GM19438 (cell line): ENCODE data around the gene PDZD2.
"Not testable (repeated sequence)": the region's sequence is repeated elsewhere in the genome, so short reads cannot be mapped to it uniquely, and the experiment has no call there.

Source experiments
- ATAC-seq: cut with Tn5 transposase; IDR thresholded peaks from one replicate; pipeline ENCODE4 v1.9.1; 2021; ENCODE audit warnings: low read depth; ENCODE audit not compliant: unreplicated experiment

Gene PDZD2

DNA sequence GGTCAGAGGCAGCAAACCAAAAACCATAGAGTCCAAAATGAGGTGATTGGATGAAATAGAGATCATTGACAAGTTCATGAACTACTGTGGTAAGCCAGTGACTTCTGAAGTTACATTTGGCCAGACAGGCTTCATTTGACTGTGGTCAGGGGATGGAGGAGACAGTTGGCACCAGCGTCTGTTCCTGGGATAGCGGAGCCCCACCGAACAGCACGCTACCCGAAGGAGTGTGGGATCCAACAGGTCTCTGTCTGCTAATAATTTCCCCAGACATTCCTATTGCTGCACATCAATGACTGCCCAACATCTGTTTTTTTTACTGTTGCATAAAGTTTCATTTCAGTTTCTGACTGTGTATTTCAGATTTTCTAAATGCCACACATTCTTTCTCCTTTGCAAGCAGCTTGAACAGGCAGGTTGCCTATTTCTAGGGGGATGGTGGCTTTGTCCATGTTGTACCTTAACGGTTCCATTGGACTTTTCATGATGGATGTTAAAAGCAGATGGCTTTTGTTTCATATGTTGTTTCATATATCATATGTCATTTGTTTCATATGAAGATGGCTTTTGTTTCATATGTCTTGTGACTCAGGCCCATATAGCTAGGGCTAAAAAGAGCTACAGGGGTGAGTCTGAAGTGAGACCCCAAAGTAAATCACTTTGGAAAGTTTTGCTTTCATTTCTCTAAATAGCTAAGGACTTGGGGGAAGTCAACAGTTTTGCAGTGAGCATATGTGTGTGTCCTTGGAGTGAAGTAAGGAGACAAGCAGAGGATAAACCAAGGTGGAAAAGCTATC is 354.4 kb downstream of the PDZD2 start:
- ATAC-seq, result no peak

- peak; percentile 68 for ATAC-seq
These were observed 356.1 kb downstream of the PDZD2 start for GRCh38 chr5:31995006-31995405.

- ATAC-seq, result no peak
These were observed 356.8 kb downstream of the PDZD2 start for GRCh38 chr5:31995714-31996113.

- no peak for ATAC-seq
These were observed 358.0 kb downstream of the PDZD2 start for GRCh38 chr5:31996909-31997308.

DNA sequence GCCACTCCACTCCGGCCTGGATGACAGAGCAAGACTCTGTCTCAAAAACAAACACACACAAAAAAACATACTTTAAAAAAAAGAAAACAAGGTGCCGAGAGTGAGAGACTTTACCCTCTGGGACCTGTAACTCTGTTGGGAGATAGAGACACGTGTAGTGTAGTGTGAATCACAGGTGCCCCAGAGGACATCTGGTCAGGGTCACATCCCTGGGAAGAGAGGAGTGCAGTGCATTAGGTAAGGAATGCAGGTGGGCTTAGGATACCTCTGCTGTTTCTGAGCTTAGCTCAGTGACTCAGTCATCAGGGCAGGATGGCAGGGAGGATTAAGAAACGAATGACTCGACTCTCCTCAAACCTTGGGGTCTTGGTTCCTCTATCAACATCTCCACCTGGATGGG is 360.5 kb downstream of the PDZD2 start:
- no peak for ATAC-seq

- no peak for ATAC-seq
These were observed 361.8 kb downstream of the PDZD2 start for GRCh38 chr5:32000731-32001130.

DNA sequence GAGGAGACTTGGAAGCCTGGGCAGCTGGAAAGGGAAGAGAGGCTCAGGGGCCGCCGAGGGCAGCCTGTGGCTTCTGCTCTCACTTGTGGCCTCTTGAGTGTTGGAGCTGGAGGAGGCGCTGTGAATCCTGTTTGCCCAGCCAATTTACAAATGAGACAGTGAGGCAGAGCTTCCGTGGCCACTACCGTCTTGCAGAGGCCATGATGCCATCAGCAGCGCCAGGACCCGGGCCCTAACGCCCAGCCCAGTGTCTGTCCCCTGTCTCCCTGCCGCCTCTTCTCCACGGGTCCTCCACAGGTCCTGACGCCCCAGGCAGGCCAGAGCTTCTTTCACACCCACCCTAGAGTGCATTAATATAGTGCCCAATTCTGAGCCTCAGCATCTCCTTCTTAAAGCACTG is 362.4 kb downstream of the PDZD2 start:
- no peak for ATAC-seq

- ATAC-seq, result no peak
These were observed 362.8 kb downstream of the PDZD2 start for GRCh38 chr5:32001707-32002106.

DNA sequence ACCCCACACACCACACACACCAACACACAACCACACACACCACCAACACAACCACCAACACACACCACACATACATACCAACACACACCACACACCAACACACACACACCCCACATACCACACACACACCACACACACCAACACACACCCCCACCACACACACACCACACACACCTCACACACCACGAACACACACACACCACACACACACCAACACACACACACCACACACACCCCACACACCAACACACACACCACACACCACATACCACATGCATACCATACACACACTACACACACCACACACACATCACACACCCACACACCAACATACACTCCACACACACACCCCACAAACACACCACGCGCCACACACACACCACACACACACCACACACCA is 363.8 kb downstream of the PDZD2 start:
- no peak for ATAC-seq

- ATAC-seq, result no peak
These were observed 365.1 kb downstream of the PDZD2 start for GRCh38 chr5:32003981-32004380.

DNA sequence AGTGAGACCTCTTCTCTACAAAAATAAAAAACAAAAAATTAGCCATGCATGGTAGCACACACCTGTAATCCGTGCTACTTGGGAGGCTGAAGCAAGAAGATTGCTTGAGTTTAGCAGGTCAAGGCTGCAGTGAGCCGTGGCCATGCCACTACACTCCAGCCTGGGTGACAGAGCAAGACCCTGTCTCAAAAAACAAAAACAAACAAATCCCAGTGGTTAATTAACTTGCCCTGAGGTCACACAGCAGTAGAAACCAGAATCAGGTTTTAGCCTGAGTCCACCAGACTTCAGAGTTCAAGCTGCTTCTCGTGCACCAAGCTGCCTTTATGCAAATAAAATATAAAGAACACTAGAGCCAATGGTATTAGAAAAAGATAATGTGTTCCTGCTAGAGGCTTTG is 365.5 kb downstream of the PDZD2 start:
- ATAC-seq, result peak; percentile 82

DNA sequence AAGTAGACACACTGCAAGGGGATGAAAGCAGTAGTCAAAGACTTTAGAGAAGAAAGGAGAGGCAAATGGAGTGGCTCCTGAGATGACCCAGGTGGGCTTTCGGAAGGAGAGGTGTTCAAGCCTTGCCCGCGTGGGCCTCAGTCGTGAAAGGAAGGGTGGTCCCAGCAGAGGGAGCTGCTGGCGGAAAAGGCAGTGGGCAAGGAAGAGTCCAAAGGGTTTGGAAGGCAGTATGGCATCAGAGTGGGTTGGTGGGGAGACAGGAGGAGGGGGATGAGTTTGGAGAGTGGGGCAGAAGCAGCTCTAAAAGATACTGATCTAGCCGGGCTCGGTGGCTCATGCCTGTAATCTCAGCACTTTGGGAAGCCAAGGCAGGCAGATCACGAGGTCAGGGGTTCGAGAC is 369.8 kb downstream of the PDZD2 start:
- ATAC-seq, result no peak

GRCh38 chr5:32013658-32014057 is 374.7 kb downstream of the PDZD2 start:
- ATAC-seq, result no peak

DNA sequence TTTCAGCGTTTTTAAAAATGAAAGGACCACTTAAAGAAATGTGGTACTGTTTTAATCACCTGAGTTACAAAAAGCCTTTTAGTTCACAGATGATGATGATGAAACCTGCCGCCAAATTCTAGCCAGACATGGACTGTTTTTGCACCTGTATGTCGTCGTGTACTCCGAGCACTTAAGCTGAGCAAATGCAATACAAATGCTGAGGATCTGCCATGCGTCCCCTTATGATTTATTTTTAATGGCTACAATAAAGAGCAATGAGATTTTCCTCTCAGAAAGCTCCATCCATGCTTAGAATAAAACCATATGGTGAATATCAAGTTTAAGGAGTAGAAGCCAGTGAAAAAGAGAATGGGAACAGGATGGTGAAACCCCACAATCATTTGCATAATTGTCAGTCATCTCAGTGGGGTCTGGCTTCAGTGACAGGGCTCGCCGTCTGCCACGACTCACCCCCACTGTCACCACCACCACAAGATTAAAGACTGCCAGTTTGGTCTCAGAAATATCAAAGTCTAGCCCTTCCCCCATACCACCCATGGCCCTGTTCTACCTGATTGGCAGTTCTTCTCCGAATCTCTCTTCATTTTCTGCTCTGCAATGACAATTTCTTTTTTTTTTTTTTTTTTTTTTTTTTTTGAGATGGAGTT is 375.3 kb downstream of the PDZD2 start:
- ATAC-seq, result no peak

GRCh38 chr5:32015262-32015661 is 376.3 kb downstream of the PDZD2 start:
- ATAC-seq, result not testable (repeated sequence)

DNA sequence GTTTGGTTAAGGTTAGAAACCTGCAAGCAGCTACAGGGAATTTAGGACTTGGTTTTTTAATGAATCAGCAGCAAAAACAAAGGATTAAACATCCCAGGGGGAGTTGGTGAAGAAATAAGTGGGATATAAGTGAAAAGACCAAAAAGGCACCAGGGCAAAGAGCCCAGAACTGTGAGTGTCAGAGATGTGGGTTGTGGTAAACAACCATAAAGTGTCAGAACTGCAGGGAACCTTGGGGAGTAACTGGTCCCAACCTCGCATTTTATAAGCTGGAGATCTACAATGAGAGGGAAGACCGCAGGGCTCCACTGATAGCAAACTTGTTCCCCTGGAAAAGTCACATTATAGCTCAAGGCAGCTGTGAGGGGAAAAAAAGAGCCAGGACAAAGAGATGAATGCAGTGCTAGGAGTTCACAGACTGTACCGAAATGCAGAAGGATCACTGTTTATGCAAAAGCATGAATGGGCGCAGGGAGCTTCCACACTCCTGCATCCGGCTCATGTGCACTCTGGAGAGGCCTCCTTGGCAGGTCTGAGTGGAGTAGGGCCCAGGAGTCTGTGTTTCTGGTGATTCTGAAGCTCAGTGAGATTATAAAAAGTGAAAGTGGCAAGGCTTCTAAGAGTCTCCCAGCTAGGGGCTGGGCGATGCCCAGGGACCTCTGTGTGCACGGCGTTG is 378.9 kb downstream of the PDZD2 start:
- no peak for ATAC-seq

GRCh38 chr5:32018476-32019436 is 379.8 kb downstream of the PDZD2 start:
- ATAC-seq, result no peak

DNA sequence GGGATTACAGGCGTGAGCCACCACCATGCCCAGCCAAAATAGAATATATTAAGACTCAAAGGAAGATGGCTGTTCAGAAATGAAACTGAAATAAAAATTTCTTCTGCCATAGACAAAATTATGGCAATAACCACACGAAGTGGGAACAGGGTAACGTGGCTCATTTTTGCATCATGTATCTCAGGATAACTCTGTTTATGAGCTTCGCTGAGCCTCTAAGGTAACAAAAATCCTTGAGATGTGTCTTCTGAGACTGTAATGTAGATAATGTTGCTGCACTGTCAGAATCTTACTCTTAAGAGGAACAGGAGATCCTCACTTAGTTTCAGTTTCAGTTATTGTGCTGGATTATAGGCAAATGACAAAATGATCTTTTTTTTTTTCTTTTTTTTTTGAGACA is 381.3 kb downstream of the PDZD2 start:
- ATAC-seq, result peak; percentile 86

GRCh38 chr5:32020946-32021345 is 382.0 kb downstream of the PDZD2 start:
- no peak for ATAC-seq

DNA sequence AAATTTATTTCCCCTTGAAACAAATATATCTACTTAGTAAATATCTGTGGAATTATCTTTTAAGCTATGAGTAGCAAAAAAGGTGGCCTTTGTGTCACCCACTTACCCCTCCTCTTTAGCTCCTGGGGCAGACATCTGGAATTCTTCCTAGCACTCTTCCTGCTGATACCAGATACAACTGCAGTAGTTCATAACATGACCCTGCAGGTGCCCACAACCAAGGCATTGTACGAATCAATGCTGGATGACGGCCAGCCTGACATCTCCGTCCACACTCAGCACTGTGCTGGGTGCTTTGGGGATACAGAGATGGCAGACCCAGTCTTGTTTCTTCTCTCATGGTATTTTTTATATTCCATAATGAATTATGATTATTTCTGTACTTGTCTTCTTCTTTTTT is 382.8 kb downstream of the PDZD2 start:
- ATAC-seq, result no peak

GRCh38 chr5:32022638-32023037 is 383.7 kb downstream of the PDZD2 start:
- no peak for ATAC-seq
